ENCODE results near the gene NUP35.

DNA sequence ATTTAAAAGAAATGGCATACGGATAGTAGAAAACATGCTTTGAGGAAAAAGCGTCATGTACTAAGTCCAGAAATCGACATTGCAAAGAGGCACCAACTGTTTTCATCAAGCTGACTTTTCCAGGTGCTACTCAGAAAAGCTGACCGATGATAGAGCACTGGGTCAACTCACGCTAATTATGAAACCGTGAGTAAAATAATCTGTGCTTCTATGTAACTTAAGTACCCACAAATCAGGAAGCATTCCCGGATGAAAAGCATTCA is 353 bp upstream of the NUP35 start:
- TF ChIP-seq POLR2A (IDR thresholded peaks at IDR 0.05; ENCODE audit: low read depth, low read length), result no peak
- TF ChIP-seq POLR2AphosphoS5 (IDR thresholded peaks at IDR 0.05; ENCODE audit: low read depth, low read length), result no peak
- TF ChIP-seq TAF1 (IDR thresholded peaks at IDR 0.05; ENCODE audit: borderline replicate concordance, low read depth, low read length), result no peak

All from GM12892 (cell line).